Measurements from ENCODE around the gene P2RX3.

DNA sequence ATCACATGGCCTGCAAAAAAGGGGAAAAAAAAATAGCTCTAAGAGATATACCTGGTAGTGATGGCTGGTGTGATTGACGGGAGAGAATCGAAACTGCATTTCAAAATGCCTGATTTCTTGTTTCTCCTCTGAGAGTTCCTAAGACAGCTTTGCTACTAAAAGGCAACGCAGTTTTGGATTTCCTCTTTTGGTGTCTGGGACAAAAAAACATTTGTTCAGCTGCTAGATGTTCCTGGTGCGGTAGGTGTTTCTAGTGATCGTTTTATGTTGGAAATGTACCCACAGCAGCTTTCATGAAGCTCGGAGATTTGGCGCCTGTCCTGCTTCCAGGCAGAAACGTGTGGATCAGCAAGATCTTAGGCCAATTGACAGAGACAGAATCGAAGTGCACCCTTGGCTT, 18.1 kb downstream of the P2RX3 start:
- TF ChIP-seq, protein P1, sequence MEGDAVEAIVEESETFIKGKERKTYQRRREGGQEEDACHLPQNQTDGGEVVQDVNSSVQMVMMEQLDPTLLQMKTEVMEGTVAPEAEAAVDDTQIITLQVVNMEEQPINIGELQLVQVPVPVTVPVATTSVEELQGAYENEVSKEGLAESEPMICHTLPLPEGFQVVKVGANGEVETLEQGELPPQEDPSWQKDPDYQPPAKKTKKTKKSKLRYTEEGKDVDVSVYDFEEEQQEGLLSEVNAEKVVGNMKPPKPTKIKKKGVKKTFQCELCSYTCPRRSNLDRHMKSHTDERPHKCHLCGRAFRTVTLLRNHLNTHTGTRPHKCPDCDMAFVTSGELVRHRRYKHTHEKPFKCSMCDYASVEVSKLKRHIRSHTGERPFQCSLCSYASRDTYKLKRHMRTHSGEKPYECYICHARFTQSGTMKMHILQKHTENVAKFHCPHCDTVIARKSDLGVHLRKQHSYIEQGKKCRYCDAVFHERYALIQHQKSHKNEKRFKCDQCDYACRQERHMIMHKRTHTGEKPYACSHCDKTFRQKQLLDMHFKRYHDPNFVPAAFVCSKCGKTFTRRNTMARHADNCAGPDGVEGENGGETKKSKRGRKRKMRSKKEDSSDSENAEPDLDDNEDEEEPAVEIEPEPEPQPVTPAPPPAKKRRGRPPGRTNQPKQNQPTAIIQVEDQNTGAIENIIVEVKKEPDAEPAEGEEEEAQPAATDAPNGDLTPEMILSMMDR (conservative IDR thresholded peaks at IDR 0.05) = no peak
- no peak for TF ChIP-seq EZH2 (IDR thresholded peaks at IDR 0.05; ENCODE audit: low read depth)

Data from PC-9 (cell line).